ENCODE results near the gene TUBGCP4.

DNA sequence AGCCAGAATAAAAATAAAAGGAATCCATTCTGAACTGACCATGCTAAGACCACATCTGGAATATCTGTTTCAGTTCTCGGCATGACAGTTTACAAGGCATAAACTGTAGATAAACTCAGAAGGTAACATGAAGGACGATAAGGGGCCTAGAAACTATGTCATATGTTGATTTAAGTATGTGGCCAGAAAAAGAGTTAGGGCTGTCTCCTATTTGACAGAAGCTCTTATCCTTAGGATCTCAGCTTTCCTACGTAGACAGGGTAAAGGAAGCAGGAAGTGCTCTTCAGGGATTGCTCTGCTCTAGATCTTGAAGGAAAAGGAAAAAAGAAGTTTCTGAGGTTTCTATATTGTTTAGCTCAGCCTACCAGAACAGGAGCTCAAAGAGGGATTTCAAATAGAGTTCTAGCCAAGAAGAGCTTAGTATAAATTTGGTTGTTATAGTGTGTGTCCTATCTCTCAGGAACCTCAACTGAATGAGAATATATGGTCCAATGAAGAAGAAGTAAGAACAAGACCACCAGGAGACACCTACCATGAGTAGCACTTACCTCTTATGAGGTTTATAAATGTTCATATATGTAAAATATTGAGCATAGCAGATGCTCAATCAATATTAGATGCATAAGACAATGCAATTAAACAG lies 62.9 kb downstream of the TUBGCP4 start:
- TF ChIP-seq, protein P1, sequence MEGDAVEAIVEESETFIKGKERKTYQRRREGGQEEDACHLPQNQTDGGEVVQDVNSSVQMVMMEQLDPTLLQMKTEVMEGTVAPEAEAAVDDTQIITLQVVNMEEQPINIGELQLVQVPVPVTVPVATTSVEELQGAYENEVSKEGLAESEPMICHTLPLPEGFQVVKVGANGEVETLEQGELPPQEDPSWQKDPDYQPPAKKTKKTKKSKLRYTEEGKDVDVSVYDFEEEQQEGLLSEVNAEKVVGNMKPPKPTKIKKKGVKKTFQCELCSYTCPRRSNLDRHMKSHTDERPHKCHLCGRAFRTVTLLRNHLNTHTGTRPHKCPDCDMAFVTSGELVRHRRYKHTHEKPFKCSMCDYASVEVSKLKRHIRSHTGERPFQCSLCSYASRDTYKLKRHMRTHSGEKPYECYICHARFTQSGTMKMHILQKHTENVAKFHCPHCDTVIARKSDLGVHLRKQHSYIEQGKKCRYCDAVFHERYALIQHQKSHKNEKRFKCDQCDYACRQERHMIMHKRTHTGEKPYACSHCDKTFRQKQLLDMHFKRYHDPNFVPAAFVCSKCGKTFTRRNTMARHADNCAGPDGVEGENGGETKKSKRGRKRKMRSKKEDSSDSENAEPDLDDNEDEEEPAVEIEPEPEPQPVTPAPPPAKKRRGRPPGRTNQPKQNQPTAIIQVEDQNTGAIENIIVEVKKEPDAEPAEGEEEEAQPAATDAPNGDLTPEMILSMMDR (IDR thresholded peaks at IDR 0.05), result no peak
- no peak for TF ChIP-seq POLR2A (IDR thresholded peaks at IDR 0.05)

Data from lower leg skin (tissue), 3 donors.